Body of pancreas (tissue), 4 donors: ENCODE measurements around the gene RAP1A.
"Not testable (repeated sequence)": the region's sequence is repeated elsewhere in the genome, so short reads cannot be mapped to it uniquely, and the experiment has no call there.

Source experiments
- CTCF ChIP-seq, 7 experiments: fragments of 450-650 bp in 4 of 7; fragments of 200-600 bp in 3 of 7; sonication (generic) in 3 of 7; IDR thresholded peaks; one replicate each; pipeline ENCODE4 v1.5.1; 2016 to 2019; ENCODE audit warnings: antibody characterized with exemption in 7 of 7
- POLR2A ChIP-seq, 3 donors: fragments of 450-650 bp; IDR thresholded peaks; one replicate each; pipeline ENCODE4 v1.6.1; 2016; ENCODE audit warnings: antibody characterized with exemption in 3 of 3, mild to moderate bottlenecking in 2 of 3

- not testable (repeated sequence) for TF ChIP-seq CTCF, POLR2A (IDR thresholded peaks at IDR 0.05)
Observed at GRCh38 chr1:111632771-111633170, 13.2 kb downstream of the RAP1A start.
